ENCODE results near the gene FAM78A.

The FAM78A gene
- total RNA-seq, result 149 to 159 reads per million in 2 donors

- DNase-seq, result peak; percentile 36
Observed at GRCh38 chr9:131276094-131276888, at the start of gene FAM78A. FAM78A (minus strand) TSS chr9:131276510; CDS start chr9:131276179, 331 bp downstream.

DNA sequence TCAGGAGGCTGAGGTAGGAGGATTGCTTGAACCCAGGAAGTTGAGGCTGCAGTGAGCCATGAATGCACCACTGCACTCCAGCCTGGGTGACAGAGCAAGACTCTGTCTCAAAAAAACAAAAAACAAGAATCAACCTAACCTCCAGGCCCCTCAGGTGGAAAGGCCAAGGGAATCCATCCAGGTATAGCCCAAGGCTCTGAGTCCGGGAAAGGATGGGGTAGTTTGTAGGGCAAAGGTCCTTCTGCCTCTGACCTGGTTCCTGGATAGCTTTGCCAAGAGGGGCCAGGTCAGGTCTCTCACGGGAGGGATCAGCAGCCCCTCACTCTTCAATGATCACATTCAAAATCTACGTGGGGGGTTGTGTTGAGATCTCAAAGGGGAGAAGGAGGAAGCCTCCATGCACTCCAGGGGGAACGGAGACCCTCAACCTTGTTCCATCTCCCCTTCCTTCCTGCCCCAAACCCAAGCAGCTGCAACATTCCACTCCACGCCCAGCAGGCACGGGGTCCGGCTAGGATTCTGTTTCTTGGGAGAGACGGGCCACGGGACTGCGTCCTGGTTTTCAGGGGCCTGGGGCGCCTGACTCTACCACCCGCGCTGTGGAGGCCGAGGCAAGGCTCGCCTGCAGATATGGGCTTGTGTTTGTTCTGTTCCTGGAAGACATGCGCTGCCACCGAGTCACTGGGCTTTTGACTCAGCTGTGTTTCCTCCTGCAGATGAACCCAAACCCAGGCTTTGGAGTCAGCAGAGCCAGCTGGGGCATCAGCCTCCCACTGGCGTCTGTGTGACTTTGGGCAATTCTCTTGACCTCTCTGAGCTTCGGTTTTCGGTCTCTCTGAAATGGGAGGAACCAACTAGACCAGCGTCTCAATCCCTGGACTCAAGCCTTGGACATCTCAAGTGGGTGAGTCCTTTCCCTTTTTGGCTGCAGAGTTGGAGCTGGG, 48.7 kb upstream of the FAM78A start:
- DNase-seq, result no peak

DNA sequence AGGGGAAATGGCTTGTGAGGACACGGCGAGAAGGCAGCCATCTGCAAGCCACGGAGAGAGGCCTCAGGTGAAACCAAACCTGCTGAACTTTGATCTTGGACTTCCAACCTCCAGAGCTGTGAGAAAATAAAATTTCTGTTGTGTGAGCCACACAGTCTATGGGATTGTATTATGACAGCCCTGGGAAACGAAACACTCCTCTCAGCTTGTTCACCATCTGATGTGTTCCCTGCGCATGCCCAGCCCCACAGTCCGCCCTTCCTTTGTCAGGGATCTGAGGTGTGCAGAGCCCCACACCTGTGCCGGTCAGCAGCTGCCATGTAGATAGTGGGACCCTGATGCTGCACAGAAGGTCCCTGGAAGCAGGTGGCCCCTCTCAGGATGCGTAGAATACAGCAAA, 47.3 kb upstream of the FAM78A start:
- no peak for DNase-seq

GRCh38 chr9:131320031-131320685, 43.8 kb upstream of the FAM78A start:
- DNase-seq, result no peak

- DNase-seq, result no peak
Observed at GRCh38 chr9:131319486-131319885, 43.2 kb upstream of the FAM78A start.

DNA sequence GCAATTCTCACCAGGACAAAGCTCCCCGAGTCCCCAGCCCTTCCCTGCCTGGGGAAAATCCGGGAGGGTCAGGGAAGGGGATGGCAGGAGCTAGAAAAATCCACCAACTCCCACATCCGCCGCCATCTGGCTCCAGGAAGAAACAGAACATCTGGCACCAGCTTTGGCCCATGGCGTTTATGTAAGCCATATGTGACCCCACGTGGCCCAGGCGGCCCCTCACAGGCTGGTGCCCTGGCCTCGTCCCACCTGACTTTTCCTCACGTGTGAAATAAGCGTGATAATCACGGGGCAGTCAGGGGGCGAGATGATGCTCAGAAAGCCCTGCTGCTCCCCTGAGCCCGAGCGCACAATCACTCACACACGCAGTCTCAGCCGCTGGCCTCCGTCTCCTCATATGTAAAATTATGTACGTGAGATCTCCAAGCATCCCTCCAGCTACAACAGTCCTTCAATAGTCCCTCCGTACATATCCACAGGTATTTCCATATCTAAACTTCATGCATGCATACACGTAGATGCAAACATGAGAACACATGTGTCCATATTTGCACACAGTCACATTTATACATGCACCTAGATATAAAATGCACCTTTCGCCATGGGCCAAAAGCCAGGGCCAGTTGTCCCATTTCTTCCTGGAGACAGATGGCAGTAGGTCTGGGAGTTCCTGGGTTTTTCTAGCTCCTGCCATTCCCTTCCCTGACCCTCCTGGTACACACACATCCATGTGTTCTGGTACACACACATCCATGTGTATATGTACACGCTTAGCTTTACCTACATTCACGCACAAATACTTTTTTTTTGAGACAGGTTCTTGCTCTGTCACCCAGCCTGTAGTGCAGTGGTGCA, 42.1 kb upstream of the FAM78A start:
- no peak for DNase-seq

- DNase-seq, result no peak
Observed at GRCh38 chr9:131312822-131313770, 36.8 kb upstream of the FAM78A start.

DNA sequence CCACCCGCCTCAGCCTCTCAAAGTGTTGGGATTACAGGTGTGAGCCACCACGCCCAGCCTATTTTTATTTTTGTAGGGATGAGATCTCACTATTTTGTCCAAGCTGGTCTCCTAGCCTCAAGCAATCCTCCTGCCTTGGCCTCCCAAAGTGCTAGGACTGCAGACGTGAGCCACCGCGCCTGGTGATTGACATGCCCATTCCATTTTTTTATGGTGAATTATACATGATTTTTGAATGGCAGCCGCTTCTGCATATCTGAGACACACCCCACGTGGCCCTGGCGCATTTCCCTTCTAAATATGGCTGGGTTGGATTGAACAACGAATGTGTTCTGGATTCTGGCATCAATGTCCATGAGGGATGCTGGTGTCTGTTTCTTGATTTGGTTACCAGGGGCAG, 35.9 kb upstream of the FAM78A start:
- no peak for DNase-seq

DNA sequence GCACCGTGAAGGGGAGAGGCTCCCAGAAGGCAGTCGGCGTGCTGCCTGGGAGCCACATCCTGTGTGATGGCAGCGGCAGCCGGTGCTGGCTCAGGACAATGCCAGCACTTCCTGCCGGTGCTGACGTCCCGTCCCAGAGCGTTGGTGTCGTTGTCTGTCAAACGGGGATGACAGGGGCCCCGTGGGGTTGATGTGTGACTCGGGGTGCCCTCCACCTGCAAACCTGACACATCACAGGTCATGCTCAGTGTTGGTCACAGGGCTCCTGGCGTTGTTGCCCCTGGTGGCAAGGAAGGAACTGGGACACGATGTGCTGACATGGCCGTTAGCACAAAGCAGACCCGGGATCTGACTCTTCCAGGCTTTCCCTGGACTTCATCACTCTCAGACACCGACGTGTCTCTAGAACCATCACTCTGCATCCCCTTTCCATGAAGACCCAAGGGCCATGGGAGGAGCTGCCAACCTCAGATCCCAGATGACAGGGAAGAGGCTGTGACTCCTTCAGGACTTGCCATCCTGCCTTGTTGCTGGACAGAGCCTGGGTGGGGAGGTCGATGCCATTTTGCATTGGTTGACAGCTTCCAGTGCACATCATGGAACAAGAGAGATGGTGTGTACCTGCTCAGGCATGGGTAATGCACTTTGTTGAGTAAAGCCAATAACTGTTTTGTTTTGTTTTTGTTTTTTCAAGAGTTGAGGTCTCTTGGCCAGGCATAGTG, 34.7 kb upstream of the FAM78A start:
- DNase-seq, result peak; percentile 60

DNA sequence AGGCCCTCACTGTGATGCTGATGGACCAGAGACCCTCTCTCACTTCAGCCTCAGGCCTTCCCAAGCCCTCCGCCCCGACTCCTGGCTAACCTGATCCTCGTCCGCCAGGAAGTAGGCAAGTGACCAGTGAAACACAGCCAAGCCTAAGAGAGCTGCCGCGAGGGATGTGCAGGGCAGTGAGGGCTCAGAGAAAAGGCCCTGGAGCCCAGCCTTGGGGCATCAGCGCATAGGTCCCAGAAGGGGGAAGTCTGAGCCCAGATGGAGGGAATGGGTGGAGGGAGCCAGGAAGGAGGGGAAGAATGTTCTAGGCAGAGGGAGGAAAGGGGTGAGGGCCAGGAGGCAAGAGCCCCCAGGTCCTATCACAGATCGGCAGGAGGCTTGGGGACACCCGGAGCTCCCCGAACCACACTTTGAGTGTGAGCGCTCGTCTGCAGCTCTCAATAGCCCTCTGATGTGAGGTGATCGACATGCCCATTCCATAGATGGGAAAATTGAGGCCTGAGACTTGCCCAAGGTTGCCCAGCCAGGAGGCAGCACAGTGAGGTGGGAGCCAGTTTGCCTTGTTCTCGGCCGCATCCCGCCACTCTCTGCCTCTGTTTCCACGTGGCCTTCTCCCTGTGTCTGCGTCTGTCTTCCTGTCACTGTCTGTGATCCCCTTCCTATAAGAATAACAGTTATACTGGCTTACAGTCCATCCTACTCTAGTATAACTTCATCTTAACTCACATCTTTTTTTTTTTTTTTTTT, 33.4 kb upstream of the FAM78A start:
- DNase-seq, result no peak

DNA sequence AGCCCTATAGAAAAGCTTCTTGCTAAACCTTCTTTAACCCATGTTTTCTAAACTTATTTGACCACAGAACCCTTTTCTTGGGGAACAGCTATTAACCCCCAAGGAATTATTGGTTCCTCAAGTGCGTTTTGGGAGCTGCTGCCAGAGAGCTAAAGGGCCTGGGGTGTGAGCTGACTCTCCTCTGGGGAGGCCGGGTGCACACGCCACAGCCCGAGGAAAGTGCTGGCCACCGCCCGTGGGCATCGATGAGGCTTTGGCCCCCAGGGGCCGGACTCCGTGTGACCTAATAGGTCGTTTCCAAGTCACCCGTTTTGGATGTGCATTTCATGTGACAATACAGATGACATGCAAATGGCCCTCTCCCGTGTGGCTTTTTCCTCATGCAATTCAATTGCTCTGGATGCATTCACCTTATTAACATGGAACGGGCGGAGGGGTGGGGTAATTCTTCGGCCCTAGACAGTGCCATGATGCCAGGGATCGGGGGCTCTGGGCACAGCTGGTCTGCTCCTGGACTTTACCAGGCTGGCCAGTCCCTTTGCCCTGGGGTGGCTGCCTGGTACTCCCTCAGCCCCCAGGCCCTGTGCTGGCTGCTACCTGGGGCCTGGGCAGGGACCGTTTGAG, 32.7 kb upstream of the FAM78A start:
- no peak for DNase-seq

DNA sequence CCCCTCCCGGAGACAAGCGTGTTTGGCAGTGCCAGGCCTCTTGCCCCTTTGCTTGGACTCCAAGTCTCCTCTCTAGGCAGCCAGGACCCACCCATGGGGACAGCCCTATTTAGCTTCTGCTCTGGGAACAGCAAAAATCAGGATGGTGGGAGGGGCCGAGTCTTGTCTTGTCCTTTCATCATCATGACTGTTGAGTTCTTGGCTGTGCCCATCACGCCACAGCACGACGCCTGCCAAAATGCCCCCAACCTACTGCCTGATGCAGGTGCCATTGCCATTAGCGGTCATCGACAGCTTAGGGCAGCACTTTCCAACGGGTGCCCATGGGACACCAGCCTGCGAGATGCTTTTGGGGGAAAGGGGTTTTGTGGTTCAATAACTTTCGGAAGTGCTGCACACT, 32.1 kb upstream of the FAM78A start:
- DNase-seq, result no peak

DNA sequence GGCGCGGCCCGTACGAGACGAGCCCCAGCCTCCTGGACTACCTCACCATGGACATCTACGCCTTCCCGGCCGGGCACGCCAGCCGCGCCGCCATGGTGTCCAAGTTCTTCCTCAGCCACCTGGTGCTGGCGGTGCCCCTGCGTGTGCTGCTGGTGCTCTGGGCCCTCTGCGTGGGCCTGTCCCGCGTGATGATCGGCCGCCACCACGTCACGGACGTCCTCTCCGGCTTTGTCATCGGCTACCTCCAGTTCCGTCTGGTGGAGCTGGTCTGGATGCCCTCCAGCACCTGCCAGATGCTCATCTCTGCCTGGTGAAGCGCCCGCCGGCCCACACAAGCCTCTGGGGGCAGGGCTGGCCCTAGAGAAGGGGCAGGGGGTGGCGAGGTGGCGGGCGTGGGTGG, 31.7 kb upstream of the FAM78A start:
- no peak for DNase-seq

DNA sequence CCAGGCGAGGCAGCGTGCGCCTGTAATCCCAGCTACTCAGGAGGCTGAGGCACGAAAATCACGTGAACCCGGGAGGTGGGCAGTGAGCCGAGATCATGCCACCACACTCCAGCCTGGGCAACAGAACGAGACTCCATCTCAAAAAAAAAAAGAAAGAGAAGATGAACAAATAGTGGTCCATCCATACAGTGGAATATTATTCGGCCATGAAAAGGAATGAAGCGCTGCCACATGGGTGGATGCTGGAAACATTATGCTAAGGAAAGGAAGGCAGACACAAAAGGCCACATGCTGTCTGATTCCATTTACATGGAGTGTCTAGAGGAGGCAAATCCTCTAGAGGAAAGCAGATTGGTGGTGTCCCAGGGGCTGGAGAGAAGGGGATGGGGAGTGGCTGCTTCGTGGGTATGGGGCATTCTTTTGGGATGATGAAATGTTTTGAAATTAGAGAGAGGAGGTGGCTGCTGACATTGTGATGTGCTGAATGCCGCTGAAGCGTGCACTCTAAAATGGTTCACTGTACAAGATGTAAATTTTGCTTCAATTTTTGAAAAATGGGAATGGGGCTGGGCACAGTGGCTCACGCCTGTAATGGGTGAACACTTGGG, 30.2 kb upstream of the FAM78A start:
- DNase-seq, result no peak

DNA sequence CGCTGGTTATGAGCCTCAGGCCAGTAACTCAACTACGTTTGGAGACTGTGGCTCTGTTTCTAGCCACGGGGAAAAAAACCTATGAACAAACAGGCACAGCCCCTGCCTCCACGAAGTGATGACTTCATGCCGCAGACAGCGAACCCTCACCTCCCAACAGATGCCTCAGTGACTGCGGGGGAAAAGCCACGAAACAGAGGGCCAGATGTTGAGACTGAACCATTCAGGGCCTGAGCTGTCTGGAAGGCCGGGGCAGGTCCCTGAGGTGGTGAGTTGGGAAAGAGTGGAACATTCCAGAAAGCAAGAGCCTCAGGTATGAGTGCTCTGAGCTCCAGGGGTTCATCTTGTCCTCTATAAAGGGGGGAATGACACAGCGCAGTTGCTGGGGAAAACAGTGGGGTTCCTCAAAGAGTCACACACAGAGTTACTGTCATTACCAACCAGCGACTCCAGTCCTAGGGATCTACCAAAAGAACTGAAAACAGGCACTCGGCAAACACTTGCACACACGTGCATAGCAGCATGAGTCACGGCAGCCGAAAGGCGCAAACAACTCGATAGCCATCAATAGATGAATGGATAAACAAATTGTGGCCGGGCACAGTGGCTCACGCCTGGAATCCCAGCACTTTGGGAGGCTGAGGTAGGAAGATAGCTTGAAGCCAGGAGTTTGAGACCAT, 28.5 kb upstream of the FAM78A start:
- no peak for DNase-seq

DNA sequence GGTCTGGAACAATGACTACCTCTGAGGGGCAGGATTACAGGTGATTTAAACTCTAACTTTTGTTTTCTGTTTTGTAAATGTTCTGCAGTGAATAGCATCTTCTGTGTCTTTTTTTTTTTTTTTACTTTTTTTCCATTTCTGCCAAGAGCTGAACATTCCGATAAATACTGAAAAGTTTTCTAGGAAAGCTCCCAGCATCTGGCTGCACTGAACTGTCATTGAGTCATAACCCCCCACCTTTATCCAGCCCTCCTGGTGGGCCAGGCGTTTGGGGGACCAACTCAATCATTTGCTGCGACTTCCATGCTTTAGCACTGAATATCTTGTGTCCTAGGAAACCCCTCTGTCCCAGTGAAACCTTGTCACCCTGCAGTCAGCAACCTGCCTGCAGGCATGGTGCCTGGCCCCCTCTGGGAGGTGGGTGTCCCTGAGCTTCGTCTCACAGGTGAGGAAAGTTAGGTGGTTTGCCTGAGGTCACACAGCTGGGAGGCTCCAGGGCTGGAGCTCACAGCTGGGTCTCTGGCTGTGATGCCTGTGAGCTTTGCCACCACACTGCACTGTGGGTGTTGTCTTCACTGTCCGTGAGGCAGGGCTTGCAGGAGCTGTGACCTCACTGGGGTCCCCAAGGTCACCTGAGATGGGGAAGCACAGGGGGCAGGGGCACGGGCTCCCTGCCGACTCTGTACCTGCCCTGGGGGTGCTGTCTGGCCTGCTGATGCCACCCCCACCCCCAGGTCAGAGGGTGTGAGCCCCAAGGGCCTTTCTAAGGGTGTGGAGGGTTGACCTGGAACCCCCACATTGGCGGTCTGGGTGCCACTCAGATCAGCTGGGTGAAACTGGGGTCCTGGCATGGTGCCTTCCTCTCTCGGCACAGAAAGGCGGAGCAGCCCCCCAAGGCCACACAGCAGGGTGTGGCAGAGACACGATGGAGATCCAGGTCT, 27.3 kb upstream of the FAM78A start:
- no peak for DNase-seq
